Neutrophil (primary cell): ENCODE data around the gene ZFAND2B.

ENCODE experiments used
- H3K27ac ChIP-seq: fragments of 200-600 bp; sonication (generic); 2 replicates; pipeline ENCODE4 v1.5.1; 2016; ENCODE audit warnings: mild to moderate bottlenecking, moderate library complexity
- H3K27me3 ChIP-seq: fragments of 200-600 bp; sonication (generic); 2 replicates; pipeline ENCODE4 v1.6.0; 2016; ENCODE audit warnings: mild to moderate bottlenecking
- H3K36me3 ChIP-seq: fragments of 200-600 bp; sonication (generic); 2 replicates; pipeline ENCODE4 v1.5.1; 2017
- H3K4me1 ChIP-seq, 2 experiments: fragments of 200-600 bp in 1 of 2; sonication (generic) in 1 of 2; 1 replicate in 1 of 2; 2 replicates in 1 of 2; pipeline versions ENCODE4 v1.5.1 to v1.6.1; 2013 to 2016; ENCODE audit warnings: low read depth in 1 of 2, low read length in 1 of 2, mild to moderate bottlenecking in 1 of 2, moderate library complexity in 1 of 2; ENCODE audit not compliant: control insufficient read depth in 1 of 2, insufficient read depth in 1 of 2
- H3K4me3 ChIP-seq, 2 experiments: fragments of 200-600 bp in 1 of 2; sonication (generic) in 1 of 2; 1 replicate in 1 of 2; 2 replicates in 1 of 2; pipeline ENCODE4 v1.5.1; 2013 to 2016; ENCODE audit warnings: low read depth in 1 of 2, low read length in 1 of 2, mild to moderate bottlenecking in 1 of 2, moderate library complexity in 1 of 2
- H3K9me3 ChIP-seq: fragments of 200-600 bp; sonication (generic); 2 replicates; pipeline ENCODE4 v1.5.1; 2016
- TF ChIP-seq, protein P1 (sequence below): fragments of 200-600 bp; sonication (generic); IDR thresholded peaks from 2 replicates; pipeline ENCODE4 v1.5.1; 2016; ENCODE audit warnings: antibody characterized with exemption

ZFAND2B gene

DNA sequence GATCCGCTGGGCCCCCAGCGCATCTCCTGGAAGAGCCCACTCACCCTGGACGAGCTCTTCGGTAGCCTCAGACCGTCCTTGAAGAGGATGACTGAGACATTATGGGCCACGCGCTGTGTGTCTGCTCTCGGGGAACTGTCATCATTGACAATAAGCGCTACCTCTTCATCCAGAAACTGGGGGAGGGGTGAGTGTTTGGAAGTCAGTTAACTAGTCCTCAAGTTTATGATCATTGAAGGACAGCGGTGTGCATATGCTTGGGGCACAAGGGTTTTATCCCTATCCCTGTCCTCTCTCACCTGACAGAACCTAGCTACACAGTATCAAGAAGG, 39.3 kb downstream of the ZFAND2B start:
- Histone ChIP-seq H3K27ac (peak overlapping the region; percentile 95), H3K27me3 (no peaks in the 10 kb centered on the region), H3K4me3 (peak overlapping the region; percentile 89 to 99), H3K4me1 (peaks cover 79 to 82% of the 10 kb centered on the region in 2 experiments), H3K36me3 (peaks cover 28% of the 10 kb centered on the region), H3K9me3 (no peaks in the 10 kb centered on the region)
- TF ChIP-seq, protein P1, sequence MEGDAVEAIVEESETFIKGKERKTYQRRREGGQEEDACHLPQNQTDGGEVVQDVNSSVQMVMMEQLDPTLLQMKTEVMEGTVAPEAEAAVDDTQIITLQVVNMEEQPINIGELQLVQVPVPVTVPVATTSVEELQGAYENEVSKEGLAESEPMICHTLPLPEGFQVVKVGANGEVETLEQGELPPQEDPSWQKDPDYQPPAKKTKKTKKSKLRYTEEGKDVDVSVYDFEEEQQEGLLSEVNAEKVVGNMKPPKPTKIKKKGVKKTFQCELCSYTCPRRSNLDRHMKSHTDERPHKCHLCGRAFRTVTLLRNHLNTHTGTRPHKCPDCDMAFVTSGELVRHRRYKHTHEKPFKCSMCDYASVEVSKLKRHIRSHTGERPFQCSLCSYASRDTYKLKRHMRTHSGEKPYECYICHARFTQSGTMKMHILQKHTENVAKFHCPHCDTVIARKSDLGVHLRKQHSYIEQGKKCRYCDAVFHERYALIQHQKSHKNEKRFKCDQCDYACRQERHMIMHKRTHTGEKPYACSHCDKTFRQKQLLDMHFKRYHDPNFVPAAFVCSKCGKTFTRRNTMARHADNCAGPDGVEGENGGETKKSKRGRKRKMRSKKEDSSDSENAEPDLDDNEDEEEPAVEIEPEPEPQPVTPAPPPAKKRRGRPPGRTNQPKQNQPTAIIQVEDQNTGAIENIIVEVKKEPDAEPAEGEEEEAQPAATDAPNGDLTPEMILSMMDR = no peak

DNA sequence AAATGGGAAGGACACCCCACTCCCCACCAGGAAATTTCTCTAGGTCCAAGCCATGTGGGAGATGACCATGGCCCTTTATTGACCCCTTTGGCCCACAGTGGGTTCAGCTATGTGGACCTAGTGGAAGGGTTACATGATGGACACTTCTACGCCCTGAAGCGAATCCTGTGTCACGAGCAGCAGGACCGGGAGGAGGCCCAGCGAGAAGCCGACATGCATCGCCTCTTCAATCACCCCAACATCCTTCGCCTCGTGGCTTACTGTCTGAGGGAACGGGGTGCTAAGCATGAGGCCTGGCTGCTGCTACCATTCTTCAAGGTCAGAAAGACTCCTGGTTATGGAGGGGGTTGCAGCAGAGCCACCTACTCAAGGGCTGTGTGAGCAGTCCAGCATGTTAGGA, 40.0 kb downstream of the ZFAND2B start:
- Histone ChIP-seq H3K27ac (peak overlapping the region; percentile 95), H3K9me3 (no peaks in the 10 kb centered on the region), H3K4me1 (peaks cover 86 to 89% of the 10 kb centered on the region in 2 experiments), H3K27me3 (no peaks in the 10 kb centered on the region), H3K36me3 (peaks cover 35% of the 10 kb centered on the region), H3K4me3 (peak overlapping the region; percentile 96 to 99)
- TF ChIP-seq, protein P1 = no peak

DNA sequence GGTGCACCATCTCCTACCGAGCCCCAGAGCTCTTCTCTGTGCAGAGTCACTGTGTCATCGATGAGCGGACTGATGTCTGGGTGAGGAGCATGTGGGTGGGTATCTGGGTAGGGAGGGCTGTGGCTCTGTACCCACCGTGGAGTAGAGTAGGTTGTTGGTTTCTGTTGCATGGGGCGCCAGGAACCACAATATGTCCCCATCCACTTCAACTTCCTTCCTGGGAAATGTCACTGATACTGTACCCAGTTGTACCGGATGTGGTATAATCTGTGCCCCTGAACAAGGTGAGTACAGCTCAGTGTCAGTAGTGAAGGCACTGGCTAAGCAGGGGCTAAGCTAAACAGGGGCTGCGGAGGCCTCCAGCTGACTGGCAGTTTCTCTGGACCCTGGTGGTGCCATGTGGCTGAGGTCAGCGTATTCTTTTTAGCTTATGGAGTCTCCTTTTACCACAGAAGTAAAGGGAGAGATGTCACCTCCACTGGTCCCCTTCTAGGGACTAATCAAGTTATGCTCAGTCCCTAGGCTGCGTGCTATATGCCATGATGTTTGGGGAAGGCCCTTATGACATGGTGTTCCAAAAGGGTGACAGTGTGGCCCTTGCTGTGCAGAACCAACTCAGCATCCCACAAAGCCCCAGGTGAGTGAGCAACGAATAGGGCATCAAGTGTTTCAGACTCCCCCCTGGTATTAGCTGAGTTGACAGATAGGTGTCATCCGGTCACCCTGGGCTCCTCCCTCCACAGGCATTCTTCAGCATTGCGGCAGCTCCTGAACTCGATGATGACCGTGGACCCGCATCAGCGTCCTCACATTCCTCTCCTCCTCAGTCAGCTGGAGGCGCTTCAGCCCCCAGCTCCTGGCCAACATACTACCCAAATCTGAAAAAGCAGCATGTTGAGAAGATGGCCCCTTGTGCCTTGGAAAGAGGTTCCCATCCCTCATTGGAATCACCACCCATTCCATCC, 41.4 kb downstream of the ZFAND2B start:
- Histone ChIP-seq H3K4me3 (peak overlapping the region; percentile 96 to 99), H3K4me1 (peaks cover 91 to 92% of the 10 kb centered on the region in 2 experiments), H3K27ac (peak overlapping the region; percentile 95), H3K36me3 (peaks cover 41% of the 10 kb centered on the region), H3K9me3 (no peaks in the 10 kb centered on the region), H3K27me3 (no peaks in the 10 kb centered on the region)
- TF ChIP-seq, protein P1 = no peak

DNA sequence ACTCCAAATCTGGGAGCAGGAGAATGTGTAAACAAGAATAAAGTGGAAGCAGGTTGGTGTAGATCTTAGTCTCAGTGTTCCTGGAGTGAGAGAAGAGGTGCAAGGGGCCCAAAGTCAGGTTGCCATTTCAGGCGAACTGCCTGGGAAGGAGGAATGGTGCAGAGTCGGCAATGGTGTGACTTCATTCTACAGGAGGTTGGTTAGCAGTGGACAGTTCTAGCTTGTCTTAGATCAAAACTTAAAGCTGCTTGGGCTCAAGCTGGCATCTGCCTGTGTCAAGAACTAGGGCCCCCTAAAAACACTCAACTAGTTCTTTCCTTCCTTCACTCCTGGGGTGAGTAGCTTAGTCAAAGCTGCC, 42.2 kb downstream of the ZFAND2B start:
- Histone ChIP-seq H3K9me3 (no peaks in the 10 kb centered on the region), H3K4me1 (peaks cover 84 to 86% of the 10 kb centered on the region in 2 experiments), H3K27ac (peak overlapping the region; percentile 95), H3K4me3 (peak overlapping the region; percentile 96 to 99), H3K36me3 (peaks cover 41% of the 10 kb centered on the region), H3K27me3 (no peaks in the 10 kb centered on the region)
- TF ChIP-seq, protein P1 = no peak

DNA sequence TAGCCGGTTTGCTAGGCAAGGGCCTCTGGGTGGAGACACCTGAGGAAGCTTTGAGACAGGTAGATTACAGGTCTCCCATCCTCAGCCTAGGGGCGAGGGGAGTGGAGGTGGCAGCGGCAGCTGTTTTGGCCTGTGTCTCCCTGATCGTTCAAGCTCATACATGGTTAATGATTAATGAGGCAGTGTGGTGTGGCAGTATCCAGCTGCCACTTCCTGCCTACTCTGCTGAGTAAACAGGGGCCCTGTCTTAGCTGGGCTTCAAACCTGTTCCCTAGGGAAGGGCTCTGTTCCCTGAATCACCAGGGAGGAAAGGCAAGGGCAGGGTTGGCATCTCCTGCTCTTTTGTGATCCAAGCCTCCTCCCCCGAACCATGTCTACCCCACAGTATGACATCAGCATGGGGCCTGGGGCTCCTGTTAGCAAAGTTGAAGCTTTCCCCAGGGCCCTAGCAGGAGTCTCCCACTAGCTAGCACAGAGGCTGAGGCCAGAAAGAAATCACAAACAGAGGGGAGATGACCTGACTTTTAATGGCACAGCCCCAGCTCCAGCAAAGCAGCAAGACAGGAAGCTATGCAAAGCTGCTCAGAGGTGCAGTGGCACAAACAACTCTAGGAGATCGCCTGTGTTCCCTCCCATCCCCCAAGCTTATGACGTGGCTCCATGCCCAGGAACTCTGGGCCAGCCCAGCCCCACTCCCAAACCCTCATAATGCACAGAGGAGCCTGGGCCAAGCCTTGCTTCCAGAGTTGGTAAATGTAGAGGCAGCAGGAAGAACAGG, 42.8 kb downstream of the ZFAND2B start:
- Histone ChIP-seq H3K36me3 (peaks cover 41% of the 10 kb centered on the region), H3K27me3 (no peaks in the 10 kb centered on the region), H3K4me3 (peak overlapping the region; percentile 96 to 99), H3K9me3 (no peaks in the 10 kb centered on the region), H3K27ac (peak overlapping the region; percentile 95), H3K4me1 (peaks cover 79 to 81% of the 10 kb centered on the region in 2 experiments)
- TF ChIP-seq, protein P1 = no peak
